Calu3 (cell line): ENCODE measurements around the gene DGKI. TPM values are rescaled to one million over a fixed set of nuclear protein-coding genes. Genes with fewer than 3 reads are reported as not detected.
"Not testable (repeated sequence)": the region's sequence is repeated elsewhere in the genome, so short reads cannot be mapped to it uniquely, and the experiment has no call there.

Experiments used
- BruUV-seq: library from RNA; stranded (reverse); fragments of 400-500 nt; replicated peaks from 2 replicates; lab custom pipeline; 2021; lab: Mats Ljungman, UMichigan
- CTCF ChIA-PET: fragments of 300-600 bp; sonication (Branson Sonifier 250); formaldehyde crosslinking; loops from one replicate; lab custom pipeline; 2022; ENCODE audit warnings: antibody characterized with exemption; lab: Charles Lee
- DNase-seq: peaks from one replicate; pipeline ENCODE4 v3.0.0; 2022
- H3K27ac Mint-ChIP-seq: one replicate; pipeline ENCODE4 v1.8.0; 2022; ENCODE audit warnings: mixed read lengths; ENCODE audit not compliant: unreplicated experiment
- H3K27me3 Mint-ChIP-seq: one replicate; pipeline ENCODE4 v1.8.0; 2022; ENCODE audit warnings: mixed read lengths; ENCODE audit not compliant: unreplicated experiment
- H3K36me3 Mint-ChIP-seq: one replicate; pipeline ENCODE4 v1.8.0; 2022; ENCODE audit warnings: mild to moderate bottlenecking, moderate library complexity, mixed read lengths; ENCODE audit not compliant: insufficient read depth, unreplicated experiment
- H3K4me1 Mint-ChIP-seq: one replicate; pipeline ENCODE4 v1.8.0; 2022; ENCODE audit warnings: mild to moderate bottlenecking, low read depth, mixed read lengths; ENCODE audit not compliant: unreplicated experiment
- H3K4me3 Mint-ChIP-seq: one replicate; pipeline ENCODE4 v1.8.0; 2022; ENCODE audit warnings: mild to moderate bottlenecking, low read depth, moderate library complexity, mixed read lengths; ENCODE audit not compliant: unreplicated experiment
- H3K9me3 Mint-ChIP-seq: one replicate; pipeline ENCODE4 v1.8.0; 2022; ENCODE audit warnings: low read depth, mixed read lengths; ENCODE audit not compliant: unreplicated experiment
- CTCF ChIP-seq: fragments of 200-600 bp; IDR thresholded peaks from one replicate; pipeline ENCODE4 v1.8.0; 2022; ENCODE audit warnings: antibody characterized with exemption; ENCODE audit not compliant: unreplicated experiment
- intact Hi-C: fragments of 100-400 bp; cut with micrococcal nuclease; formaldehyde crosslinking; loops from one replicate; pipeline ENCODE4 v1.10.0; 2022; ENCODE audit not compliant: unreplicated experiment
- total RNA-seq: library from RNA; stranded (reverse); gene quantifications from 2 replicates; pipeline ENCODE4 v1.2.3, GENCODE V29; 2022

Gene DGKI
- total RNA-seq, 1 experiment from 2014 or later: not detected

GRCh38 chr7:137715121-137715520 lies 131.7 kb downstream of the DGKI start:
- Mint-ChIP-seq H3K27ac (no peak overlapping the region), H3K4me1 (no peaks in the 10 kb centered on the region), H3K9me3 (no peaks in the 10 kb centered on the region), H3K4me3 (no peak overlapping the region), H3K36me3 (no peaks in the 10 kb centered on the region), H3K27me3 (peaks cover 43% of the 10 kb centered on the region)
- intact Hi-C loops: no loop called here
- DNase-seq: no peak
- no TSS peak for BruUV-seq
- CTCF ChIA-PET: no interaction called here
- TF ChIP-seq CTCF: no peak

GRCh38 chr7:137706330-137706729 lies 140.4 kb downstream of the DGKI start:
- DNase-seq, H3K4me3 Mint-ChIP-seq, H3K27me3 Mint-ChIP-seq, H3K4me1 Mint-ChIP-seq, intact Hi-C loops, CTCF ChIA-PET, H3K36me3 Mint-ChIP-seq, H3K9me3 Mint-ChIP-seq, BruUV-seq, H3K27ac Mint-ChIP-seq: not testable (repeated sequence)

- Mint-ChIP-seq H3K4me3 (no peak overlapping the region), H3K4me1 (no peaks in the 10 kb centered on the region), H3K27me3 (no peaks in the 10 kb centered on the region), H3K9me3 (peaks cover 8% of the 10 kb centered on the region), H3K27ac (no peak overlapping the region), H3K36me3 (no peaks in the 10 kb centered on the region)
- no TSS peak for BruUV-seq
- DNase-seq: no peak
- intact Hi-C loops: no loop called here
- CTCF ChIA-PET: no interaction called here
- no peak for TF ChIP-seq CTCF
Observed at GRCh38 chr7:137704723-137705122, 142.1 kb downstream of the DGKI start.

- no peak for TF ChIP-seq CTCF
- Mint-ChIP-seq H3K4me1 (no peaks in the 10 kb centered on the region), H3K27ac (no peak overlapping the region), H3K36me3 (no peaks in the 10 kb centered on the region), H3K9me3 (peaks cover 8% of the 10 kb centered on the region), H3K27me3 (no peaks in the 10 kb centered on the region), H3K4me3 (no peak overlapping the region)
- CTCF ChIA-PET: no interaction called here
- no TSS peak for BruUV-seq
- intact Hi-C loops: no loop called here
- no peak for DNase-seq
Observed at GRCh38 chr7:137703291-137704010, 143.3 kb downstream of the DGKI start.

GRCh38 chr7:137696988-137697387 lies 149.8 kb downstream of the DGKI start:
- no TSS peak for BruUV-seq

More at GRCh38 chr7:137696988-137697387, 149.8 kb downstream of the DGKI start:
- Mint-ChIP-seq H3K36me3 (no peaks in the 10 kb centered on the region), H3K4me3 (no peak overlapping the region), H3K4me1 (no peaks in the 10 kb centered on the region), H3K27me3 (no peaks in the 10 kb centered on the region), H3K9me3 (no peaks in the 10 kb centered on the region), H3K27ac (no peak overlapping the region)
- no peak for DNase-seq
- CTCF ChIA-PET: no interaction called here
- no peak for TF ChIP-seq CTCF
- intact Hi-C loops: no loop called here
